ENCODE results near the gene ARHGAP33.

GRCh38 chr19:35789195-35789977 is 14.0 kb downstream of the ARHGAP33 start:
- no peak for TF ChIP-seq POLR2AphosphoS5 (IDR thresholded peaks at IDR 0.05)
- no peak for TF ChIP-seq CTCF (IDR thresholded peaks at IDR 0.05)
- no peak for TF ChIP-seq POLR2A (IDR thresholded peaks at IDR 0.05; ENCODE audit: low read depth)
- TF ChIP-seq EP300 (IDR thresholded peaks at IDR 0.05) = no peak

All from esophagus muscularis mucosa (tissue), 4 donors.